ENCODE measurements around the gene TPRN.

The TPRN gene

DNA sequence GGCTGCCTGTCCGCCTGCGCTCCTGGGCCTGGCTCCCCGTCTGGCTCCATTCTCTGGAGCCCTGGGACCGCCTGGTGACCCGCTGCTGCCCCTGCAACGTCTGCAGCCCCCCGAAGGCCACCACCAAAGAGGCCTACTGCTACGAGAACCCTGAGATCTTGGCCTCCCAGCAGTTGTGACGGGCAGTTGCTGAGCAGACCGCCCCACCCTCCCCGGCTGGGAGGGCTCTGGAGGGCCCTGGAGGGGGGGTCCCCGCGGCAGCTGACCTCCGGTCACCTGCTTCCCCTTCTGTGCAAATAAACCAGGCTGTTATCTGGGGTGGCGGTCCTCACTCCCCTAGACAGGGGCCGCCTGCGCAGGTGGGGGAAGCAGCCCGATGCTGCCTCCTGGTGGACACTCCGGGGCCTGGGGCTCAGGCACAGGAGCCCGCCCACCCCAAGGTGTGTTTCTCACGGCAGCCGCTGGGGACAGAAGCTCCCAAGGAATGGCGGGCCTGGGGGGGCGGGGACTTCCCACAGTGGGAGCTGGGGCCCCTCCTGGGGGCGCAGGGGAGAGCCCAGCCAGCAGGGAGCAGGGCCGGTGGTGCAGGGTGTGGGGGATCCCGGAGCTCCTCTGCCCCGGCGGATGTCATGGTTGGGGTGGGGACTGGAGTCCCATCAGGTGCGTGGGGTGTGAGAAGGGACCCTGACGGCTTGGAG, 35.8 kb upstream of the TPRN start:
- peak; percentile 79 for DNase-seq (ENCODE audit: low read depth)

DNA sequence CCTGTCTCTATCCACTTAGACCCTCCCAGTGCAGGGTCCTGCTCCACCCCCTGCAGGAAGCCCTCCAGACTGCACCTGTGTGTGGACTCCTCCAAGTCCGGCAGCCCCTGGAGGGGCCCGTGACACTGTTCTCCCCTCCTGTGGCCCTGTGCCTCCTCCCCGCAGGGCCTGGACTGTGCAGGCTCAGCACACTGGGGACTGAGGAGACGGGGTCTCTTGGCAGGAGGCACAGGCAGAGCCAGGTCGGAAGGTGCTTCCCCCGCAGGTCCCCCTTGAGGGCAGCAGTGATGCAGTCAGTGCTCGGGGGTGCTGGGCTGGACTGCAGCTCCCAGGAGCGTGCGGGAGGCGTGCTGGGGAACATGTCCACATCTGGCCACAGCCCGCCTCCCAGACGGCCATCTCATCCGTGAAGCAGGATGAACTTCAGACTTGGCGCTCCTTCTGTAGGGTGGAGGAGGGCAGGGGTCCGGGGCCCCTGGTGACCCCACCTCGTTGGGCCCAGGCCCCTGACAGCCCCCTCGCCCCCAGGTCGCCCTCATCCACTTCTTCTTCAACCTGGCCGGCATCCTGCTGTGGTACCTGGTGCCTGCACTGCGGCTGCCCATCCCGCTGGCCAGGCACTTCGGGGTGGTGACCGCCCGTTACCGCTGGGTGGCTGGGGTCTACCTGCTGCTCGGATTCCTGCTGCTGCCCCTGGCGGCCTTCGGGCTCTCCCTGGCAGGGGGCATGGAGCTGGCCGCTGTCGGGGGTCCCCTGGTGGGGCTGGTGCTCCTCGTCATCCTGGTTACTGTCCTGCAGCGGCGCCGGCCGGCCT, 35.1 kb upstream of the TPRN start:
- no peak for DNase-seq (ENCODE audit: low read depth)

DNA sequence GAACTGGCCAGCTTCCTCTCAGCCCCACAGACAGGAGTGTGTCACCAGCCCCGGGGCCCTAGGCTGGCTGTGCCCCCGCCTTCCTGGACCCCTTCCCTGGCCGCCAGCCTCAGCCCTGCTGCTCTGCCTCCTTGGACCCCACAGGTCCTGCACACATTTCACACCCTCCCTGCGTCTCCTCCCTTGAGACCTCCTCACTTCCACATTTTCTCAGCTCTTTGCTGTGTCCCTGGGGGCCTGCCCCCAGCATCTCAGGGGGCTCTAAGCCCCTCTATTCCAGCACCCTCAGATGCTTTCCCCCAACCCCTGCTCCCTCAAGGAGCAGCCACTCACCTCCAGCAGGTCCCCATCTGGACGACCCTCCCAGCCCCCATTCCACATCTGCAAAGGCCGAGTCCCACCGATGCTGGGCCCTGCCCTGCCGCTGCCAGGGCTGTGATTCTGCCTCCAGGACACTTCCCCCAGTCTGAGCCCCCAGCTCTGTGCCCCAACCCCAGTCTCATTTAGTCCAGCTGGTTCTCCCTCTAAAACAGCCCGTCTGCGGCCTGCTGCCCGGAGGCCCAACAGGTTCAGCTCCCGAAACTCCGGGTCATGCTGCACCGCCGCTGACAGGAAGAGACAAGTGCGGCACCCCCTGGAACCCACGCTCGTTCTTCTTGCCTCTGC, 34.4 kb upstream of the TPRN start:
- DNase-seq (ENCODE audit: low read depth): no peak

DNA sequence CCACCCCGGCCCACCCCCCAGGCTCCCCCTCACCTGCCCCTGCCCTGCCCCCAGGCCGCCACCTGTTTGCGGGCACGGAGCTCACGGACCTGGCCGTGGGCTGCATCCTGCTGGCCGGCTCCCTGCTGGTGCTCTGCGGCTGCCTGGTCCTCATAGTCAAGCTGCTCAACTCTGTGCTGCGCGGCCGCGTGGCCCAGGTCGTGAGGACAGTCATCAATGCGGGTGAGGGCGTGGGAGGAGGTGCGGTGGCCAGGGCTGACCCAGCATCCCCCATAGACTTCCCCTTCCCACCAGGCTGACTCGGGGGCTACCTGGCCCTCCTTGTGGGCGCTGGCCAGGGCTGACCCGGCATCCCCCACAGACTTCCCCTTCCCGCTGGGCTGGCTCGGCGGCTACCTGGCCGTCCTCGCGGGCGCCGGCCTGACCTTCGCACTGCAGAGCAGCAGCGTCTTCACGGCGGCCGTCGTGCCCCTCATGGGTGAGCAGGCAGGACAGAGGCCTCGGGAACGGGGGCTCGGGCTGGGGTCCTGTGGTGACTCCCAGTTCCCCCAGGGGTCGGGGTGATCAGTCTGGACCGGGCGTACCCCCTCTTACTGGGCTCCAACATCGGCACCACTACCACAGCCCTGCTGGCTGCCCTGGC, 33.6 kb upstream of the TPRN start:
- DNase-seq (ENCODE audit: low read depth): no peak

DNA sequence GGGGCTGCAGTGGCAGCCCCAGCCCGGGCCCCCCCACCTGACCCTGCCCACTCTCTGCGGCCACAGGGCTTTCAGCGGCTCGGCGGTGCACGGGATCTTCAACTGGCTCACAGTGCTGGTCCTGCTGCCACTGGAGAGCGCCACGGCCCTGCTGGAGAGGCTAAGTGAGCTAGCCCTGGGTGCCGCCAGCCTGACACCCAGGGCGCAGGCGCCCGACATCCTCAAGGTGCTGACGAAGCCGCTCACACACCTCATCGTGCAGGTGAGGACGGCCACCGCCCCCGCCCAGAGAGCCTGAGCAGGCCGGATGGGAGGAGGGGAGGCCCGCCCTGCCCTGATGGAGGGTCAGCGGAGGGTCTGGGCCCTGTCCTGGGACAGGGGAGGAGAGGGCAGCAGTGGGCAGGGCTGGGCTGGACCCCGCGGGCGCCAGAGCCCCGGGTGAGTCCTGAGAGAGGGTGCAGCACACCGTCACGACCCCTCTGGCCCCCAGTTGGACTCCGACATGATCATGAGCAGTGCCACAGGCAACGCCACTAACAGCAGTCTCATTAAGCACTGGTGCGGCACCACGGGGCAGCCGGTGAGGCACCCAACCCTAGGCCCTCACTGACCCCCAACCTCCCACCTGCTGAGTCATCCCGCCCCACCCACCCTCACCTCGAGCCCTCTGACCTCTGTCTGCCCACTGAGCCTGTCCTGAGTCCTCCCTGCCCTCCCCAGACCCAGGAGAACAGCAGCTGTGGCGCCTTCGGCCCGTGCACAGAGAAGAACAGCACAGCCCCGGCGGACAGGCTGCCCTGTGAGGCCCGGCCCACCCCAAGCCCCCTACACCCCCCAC, 32.8 kb upstream of the TPRN start:
- no peak for DNase-seq (ENCODE audit: low read depth)

DNA sequence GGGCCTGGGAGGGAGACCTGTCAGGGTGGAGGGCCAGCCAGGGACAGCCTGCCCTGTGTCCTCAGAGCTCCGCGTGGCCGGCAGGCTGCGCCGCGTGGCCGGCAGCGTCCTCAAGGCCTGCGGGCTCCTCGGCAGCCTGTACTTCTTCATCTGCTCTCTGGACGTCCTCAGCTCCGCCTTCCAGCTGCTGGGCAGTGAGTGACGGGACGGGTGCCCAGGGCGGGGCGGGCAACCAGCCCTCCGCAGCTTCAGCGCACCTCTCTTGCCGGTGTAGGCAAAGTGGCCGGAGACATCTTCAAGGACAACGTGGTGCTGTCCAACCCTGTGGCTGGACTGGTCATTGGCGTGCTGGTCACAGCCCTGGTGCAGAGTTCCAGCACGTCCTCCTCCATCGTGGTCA, 32.0 kb upstream of the TPRN start:
- DNase-seq (ENCODE audit: low read depth): no peak

DNA sequence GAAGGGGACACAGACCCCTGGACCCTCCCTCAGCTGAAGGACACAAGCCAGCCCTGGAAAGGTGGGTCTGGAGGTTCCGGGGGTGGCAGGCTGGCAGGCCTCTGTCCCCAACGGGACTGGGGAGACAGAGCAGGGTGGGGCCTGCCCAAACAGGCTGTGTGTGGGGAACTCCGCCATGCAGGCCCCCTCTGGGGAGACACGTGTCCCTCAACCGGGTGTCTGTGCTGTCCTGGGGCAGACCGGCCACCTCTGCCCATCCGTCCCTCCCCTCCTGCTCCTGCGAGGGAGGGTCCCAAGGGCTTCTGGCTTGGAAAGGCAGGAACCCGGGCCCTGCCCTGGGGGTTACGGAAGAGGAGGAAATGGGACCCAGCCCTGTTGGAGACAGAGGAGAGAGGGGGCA, 31.6 kb upstream of the TPRN start:
- DNase-seq (ENCODE audit: low read depth): no peak

DNA sequence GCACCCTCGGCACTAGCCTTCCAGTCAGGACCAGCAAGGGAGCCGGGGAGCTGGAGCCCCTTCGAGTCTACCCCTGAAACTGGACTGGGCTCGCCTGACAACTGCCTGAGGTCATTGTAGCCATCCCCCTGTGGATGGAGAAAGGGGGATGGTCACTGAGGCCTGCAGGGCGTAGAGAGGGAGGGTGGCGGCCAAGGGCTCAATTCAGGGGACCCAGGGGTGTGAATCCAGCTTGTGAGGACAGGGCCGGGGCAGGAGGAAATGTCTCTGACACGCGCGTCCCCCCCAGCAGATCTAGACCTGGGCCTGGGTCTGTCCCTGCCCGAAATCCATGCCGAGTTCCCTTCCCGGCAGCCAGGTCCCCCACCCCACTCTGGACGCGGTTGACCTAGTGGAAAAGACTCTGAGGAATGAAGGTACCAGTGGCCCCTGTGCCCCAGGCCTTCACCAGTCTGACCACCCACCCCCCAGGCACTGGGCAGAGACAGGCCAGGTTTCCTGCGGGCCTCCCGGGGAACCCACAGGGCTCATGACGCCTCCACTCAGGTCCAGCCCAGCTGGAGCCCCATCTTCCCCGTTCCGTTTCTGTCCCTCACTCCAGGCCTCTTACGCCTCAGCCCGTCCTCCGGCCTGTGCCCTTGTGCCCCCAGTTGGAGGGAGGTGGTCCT, 31.0 kb upstream of the TPRN start:
- DNase-seq (ENCODE audit: low read depth): no peak

DNA sequence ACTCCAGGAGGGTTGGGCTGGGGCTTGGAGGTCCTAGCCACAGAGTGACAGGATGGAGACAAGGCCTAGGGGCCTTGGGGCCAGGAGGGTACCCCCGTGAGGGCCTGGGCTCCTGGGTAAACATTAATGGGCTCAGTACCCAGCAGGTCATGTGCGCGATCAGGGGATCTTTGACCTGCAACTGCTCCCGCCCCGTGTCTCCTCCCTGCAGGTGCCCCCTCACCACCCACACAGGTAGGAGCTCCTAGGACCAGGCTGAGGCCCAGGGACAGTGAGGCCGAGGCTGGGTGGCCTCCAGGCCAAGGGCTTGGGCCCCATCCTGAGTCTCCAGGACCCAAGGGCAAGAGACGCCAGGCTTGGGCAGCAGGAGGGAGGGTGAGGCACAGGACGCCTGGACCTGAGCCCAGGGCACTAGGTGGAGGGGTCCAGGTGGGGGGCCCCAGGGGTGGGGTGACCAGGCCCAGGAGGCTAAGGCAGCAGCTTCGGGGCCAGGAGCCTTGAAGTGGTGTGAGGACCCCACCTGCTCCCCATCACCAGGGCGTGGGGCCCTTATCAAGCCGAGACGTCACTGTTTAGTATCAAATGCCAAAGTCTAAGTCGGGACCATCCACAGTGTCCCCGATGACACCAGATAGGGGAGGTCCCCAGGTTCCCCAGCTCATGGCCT, 30.3 kb upstream of the TPRN start, which contains the start of gene SLC34A3:
TSS of gene SLC34A3 (plus strand) at position 197 of the 667 bp plus-strand sequence. CDS start 802 bp downstream, outside the sequence.
- no peak for DNase-seq (ENCODE audit: low read depth)

DNA sequence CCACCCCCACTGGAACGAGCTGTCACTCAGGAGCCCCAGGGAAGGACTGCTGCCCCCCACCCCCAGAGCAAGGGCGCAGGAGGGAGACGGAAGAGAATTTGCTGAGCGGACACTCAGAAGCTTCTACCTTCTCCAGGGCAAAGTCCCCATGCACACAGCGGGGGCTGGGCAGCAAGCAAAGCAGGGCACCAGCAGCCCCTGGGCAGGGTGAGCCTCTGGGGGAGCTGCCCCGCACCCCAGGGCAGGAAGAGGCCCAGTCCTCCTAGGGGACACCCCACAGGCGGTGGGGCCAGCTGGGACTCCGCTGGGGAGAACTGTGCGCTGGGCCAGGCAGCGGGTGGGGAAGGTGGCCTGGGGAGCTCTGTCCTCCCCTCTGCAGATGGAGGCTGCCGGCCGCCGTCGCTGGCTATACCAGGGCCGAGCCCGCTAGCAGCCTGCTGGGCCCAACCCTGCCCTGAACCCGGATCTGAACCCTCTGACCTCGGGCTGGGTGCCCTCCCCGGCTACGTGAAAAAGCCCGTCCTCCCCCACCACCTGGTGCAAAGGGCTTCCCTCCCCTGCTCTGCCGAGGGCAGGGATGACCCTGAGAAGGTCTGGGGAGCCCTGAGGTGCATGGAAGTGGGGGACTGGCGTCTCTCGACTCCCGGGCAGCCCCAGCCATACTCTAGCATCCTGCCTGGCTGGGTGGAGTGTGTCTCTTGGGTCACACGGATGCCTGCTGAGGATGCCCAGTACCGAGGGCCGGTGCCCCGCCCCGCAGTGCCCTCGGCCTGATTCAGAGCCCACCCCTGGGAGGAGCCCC, 29.6 kb upstream of the TPRN start:
- DNase-seq (ENCODE audit: low read depth): no peak

DNA sequence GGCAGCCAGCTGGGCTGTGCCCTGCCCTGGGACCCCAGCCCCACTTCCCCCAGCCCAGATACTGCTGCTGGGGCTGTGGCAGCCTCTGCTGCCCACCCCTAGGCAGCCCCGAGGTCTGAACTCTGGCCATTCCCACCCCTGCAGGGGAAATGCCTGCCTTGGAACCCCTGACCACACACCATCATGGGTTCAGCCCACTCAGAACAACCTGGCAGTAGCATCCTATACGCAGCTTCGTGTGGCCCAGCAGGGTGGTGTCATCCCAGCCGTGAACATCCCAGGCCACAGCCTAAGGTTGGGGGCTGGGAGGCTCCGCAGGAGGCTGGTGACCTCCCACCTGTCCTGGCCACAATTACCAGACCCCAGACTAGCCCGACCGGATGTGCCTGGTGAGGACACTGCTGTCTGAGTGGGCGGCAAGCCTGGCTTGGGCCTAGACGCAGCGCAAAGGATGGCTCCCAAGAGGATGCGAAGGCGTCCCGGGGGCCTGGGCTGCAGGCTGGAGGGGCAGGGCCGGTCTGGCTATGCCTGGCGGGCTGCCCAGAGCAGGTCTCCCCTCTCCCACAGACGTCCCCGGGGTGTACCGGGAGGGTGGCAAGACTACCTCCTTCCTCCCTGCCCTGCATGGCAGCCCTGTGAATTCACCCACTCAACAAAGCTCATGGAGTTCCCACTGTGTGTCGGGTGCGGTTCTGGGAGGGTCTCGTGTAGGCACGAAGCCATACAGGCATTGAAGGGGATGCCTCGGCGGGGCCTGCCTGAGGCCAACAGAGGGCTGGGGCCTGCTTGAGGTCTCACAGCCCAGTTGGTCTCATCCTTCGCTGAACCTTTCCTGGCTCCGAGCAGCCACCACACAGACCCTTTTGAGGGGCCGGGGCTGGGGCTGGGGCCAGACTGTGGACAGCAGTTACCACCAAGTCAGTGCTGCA, 28.7 kb upstream of the TPRN start:
- DNase-seq (ENCODE audit: low read depth): no peak

DNA sequence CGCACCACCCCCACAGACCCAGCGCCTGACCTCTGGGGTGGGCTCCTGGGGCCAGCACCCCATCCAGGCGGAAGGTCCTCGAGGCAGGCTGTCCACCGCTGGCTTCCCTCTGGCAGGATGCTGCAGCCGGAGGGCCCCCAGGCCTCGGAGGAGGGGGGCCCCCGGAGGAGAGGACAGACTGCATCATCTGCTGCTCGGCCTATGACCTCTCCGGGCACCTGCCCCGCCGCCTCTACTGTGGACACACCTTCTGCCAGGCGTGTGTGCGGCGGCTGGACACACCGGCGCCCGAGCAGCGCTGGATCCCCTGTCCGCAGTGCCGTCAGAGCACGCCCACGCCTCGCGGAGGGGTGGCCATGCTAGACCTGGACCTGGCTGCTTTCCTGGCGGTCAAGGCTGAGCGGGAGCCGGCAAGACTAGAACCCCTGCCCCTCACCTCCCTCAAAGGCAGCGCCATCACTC, 28.0 kb upstream of the TPRN start:
- no peak for DNase-seq (ENCODE audit: low read depth)

DNA sequence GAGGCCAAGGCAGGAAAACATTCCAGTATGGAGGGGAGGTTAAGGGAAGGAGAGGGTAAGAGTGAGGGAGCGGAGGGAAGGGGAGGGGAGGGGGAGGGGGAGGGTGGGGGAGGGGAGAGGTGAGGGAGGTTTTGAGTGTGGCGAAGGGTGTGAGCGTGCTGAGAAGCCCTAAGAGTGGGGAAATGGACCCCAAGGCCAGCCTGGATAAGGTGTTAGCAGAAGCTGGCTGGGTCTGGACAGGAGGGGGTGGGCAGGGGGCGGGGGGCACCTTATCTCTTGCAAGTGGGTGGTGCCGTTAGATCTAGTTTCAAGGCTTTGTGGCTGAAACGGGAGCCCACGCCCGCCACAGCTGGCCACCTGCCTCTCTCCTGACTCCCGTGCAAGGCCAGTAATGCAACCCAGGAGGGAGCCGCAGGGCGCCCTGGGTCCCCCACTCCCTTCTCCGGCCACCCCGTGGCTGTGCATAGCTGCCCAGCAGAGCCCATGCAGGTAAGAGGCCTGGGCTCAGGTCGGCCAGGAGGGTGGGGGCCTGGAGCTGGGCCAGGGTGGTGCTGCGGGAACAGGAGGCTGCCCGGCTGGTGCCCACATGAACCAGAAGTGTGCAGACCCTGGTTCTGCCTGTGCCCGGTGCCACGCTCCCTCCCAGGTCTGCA, 27.4 kb upstream of the TPRN start:
- no peak for DNase-seq (ENCODE audit: low read depth)

DNA sequence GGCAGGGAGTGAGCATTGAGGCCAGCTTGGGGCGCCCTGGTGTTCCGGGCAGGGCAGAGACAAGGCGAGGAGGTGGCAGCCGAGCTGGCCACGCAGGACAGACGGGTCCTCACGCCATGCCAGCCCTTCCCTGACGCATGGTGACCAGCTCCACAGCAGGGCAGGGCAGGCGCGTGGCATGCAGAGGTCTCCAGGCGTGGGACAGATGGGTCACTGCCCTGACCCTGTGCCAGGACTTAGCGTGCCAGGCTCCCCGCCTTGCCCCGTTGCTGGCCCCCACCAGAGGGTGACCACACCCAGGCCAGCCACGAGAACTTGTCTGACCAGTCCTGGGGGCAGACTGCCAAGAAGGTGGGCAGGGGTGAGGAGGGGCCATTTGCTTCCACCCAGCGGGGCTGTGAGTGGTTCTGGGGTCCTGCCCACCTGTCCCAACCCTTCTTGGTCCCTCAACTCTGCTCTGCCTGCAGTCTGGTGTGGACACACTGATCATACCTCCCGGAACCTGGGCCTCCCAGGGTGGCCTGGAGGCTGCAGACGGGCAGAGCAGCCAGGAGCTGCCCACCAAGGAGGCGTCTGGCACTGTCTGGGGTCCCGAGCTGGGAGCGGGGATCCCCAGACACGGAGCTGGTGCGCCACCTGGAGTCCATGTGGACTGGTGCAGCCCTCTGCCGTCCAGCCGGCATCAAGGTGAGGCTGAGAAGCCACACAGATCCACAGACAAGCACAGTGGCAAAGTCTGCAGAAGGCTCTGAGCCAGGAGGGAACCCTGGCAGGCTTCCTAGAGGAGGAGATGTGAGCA, 26.7 kb upstream of the TPRN start, which contains the start of gene RNF224:
TSS of gene RNF224 (plus strand) at position 449 of the 799 bp plus-strand sequence. CDS start 834 bp downstream, outside the sequence.
- peak; percentile 65 for DNase-seq (ENCODE audit: low read depth)

DNA sequence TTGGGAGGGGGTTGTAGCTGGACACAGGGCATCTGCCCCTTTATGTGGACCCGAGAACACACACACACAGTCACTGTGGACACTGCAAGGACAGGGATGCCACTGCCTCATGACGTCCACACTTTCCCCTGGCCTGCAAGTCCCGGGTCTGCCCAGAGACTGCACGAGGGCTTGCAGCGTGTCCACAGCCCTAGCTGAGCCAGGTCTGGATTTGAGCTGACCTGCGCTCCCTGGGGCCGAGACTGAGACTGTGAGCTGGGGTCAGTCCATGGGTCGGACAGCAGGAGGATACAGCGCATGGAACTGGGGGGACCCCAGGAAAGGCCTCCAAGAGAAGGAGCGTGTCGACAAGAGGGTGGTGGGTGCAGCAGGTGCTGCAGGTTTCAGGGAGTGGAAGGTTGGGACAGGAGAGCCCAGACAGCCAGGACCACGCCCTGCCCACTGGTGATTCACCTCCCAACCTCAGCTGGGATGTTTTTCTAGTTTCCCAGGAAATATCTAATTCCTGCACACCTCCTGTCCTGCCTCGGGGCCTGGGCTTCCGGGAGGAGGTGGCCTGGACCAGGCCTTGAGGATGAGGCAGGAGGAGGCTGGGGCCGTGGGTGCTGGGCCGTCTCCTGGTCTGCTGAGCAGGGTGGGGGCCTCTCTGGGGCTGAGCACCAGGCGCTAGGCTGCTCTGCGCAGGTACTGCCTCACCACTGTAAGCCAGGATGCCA, 26.0 kb upstream of the TPRN start:
- no peak for DNase-seq (ENCODE audit: low read depth)

DNA sequence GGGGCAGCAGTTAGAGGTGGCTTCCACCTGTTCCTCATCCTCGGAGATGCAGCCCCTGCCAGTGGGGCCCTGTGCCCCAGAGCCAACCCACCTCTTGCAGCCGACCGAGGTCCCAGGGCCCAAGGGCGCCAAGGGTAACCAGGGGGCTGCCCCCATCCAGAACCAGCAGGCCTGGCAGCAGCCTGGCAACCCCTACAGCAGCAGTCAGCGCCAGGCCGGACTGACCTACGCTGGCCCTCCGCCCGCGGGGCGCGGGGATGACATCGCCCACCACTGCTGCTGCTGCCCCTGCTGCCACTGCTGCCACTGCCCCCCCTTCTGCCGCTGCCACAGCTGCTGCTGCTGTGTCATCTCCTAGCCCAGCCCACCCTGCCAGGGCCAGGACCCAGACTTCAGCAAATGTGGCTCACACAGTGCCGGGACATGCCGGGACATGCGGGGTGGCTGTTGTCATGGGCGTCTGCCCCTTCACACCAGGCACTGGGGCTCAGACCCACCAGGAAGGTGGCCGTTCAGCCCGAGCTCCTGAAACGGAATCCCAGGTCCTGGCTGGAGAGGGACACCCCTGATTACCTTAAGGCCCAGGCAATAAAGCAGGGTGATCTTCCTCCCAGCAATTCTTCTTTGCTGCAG, 25.3 kb upstream of the TPRN start:
- no peak for DNase-seq (ENCODE audit: low read depth)

Measured in stimulated activated CD8-positive, alpha-beta memory T cell treated with anti-CD3 and anti-CD28 coated beads, Interleukin-12 subunit alpha, Interleukin-12 subunit beta, amount 100 ng/mL, for 4 hours (primary cell).